Testis (tissue), 2 donors: ENCODE measurements around the gene ARID1A.

ENCODE experiments used
- POLR2A ChIP-seq: fragments of 450-650 bp; IDR thresholded peaks from one replicate; pipeline ENCODE4 v1.6.1; 2017; ENCODE audit warnings: antibody characterized with exemption, mild to moderate bottlenecking, moderate library complexity
- TF ChIP-seq, protein P1 (sequence below), 3 experiments: fragments of 450-650 bp in 2 of 3; fragments of 200-600 bp in 1 of 3; sonication (generic) in 1 of 3; IDR thresholded peaks; one replicate each; pipeline ENCODE4 v1.5.1; 2016 to 2019; ENCODE audit warnings: antibody characterized with exemption in 3 of 3, mild to moderate bottlenecking in 2 of 3, moderate library complexity in 1 of 3

- TF ChIP-seq, protein P1, sequence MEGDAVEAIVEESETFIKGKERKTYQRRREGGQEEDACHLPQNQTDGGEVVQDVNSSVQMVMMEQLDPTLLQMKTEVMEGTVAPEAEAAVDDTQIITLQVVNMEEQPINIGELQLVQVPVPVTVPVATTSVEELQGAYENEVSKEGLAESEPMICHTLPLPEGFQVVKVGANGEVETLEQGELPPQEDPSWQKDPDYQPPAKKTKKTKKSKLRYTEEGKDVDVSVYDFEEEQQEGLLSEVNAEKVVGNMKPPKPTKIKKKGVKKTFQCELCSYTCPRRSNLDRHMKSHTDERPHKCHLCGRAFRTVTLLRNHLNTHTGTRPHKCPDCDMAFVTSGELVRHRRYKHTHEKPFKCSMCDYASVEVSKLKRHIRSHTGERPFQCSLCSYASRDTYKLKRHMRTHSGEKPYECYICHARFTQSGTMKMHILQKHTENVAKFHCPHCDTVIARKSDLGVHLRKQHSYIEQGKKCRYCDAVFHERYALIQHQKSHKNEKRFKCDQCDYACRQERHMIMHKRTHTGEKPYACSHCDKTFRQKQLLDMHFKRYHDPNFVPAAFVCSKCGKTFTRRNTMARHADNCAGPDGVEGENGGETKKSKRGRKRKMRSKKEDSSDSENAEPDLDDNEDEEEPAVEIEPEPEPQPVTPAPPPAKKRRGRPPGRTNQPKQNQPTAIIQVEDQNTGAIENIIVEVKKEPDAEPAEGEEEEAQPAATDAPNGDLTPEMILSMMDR (IDR thresholded peaks at IDR 0.05): no peak
- no peak for TF ChIP-seq POLR2A
Observed at GRCh38 chr1:26822737-26823395, 127.1 kb downstream of the ARID1A start.
